Activated CD4-positive, alpha-beta memory T cell treated with anti-CD3 and anti-CD28 coated beads for 36 hours (primary cell): ENCODE results near the gene BABAM2. TPM values are rescaled to one million over a fixed set of nuclear protein-coding genes. Genes with fewer than 3 reads are reported as not detected.
A peak's percentile ranks its signal among the peaks of the same experiment; 100 is the strongest.
"Not testable (repeated sequence)": the region's sequence is repeated elsewhere in the genome, so short reads cannot be mapped to it uniquely, and the experiment has no call there.

Experiments used
- CTCF ChIA-PET: fragments of 350-600 bp; sonication (Branson Sonifier 250); formaldehyde crosslinking; loops from one replicate; lab custom pipeline; 2021; ENCODE audit warnings: antibody characterized with exemption, inconsistent platforms; lab: Charles Lee
- POLR2A ChIA-PET: fragments of 350-600 bp; sonication (Branson Sonifier 250); formaldehyde crosslinking; loops from one replicate; lab custom pipeline; 2021; ENCODE audit warnings: antibody characterized with exemption; lab: Charles Lee
- DNase-seq: peaks from one replicate; pipeline ENCODE4 v3.0.0-alpha.2; 2020
- H3K27ac Mint-ChIP-seq: one replicate; pipeline ENCODE4 v1.8.0; 2021; ENCODE audit warnings: mixed read lengths
- H3K27me3 Mint-ChIP-seq: one replicate; pipeline ENCODE4 v1.8.0; 2021; ENCODE audit warnings: mixed read lengths
- H3K36me3 Mint-ChIP-seq: one replicate; pipeline ENCODE4 v1.8.0; 2021; ENCODE audit warnings: mixed read lengths
- H3K4me1 Mint-ChIP-seq: one replicate; pipeline ENCODE4 v1.8.0; 2021; ENCODE audit warnings: low read depth, mixed read lengths
- H3K4me3 Mint-ChIP-seq: one replicate; pipeline ENCODE4 v1.8.0; 2021; ENCODE audit warnings: mild to moderate bottlenecking, mixed read lengths
- H3K9me3 Mint-ChIP-seq: one replicate; pipeline ENCODE4 v1.8.0; 2021; ENCODE audit warnings: mixed read lengths
- intact Hi-C: fragments of 100-400 bp; cut with micrococcal nuclease; formaldehyde crosslinking; loops from one replicate; pipeline ENCODE4 v1.15.1; 2023
- total RNA-seq, 2 experiments: library from RNA; stranded (reverse); gene quantifications; one replicate each; pipeline ENCODE4 v1.2.3, GENCODE V29; 2021

The BABAM2 gene
- total RNA-seq, 2 experiments from 2014 or later: 72.3 to 76.6 TPM

GRCh38 chr2:27965841-27966240, 75.3 kb downstream of the BABAM2 start:
- peak overlapping the region; percentile 44 for H3K27ac Mint-ChIP-seq
- H3K4me1 Mint-ChIP-seq: peaks cover 57% of the 10 kb centered on the region
- no peak for DNase-seq
- no peaks in the 10 kb centered on the region for H3K27me3 Mint-ChIP-seq
- POLR2A ChIA-PET: no interaction called here
- peaks cover 33% of the 10 kb centered on the region for H3K36me3 Mint-ChIP-seq
- CTCF ChIA-PET: no interaction called here
- peaks cover 31% of the 10 kb centered on the region for H3K9me3 Mint-ChIP-seq
- H3K4me3 Mint-ChIP-seq: peak overlapping the region; percentile 3
- intact Hi-C loops: loop anchor here (1.0 to 10.0 kb wide), 3 partner anchors 10 to 306 kb away; no protein-coding TSS in a partner anchor

- Mint-ChIP-seq H3K4me1 (peaks cover 59% of the 10 kb centered on the region), H3K27ac (no peak overlapping the region), H3K9me3 (peaks cover 31% of the 10 kb centered on the region), H3K36me3 (peaks cover 33% of the 10 kb centered on the region), H3K27me3 (no peaks in the 10 kb centered on the region), H3K4me3 (no peak overlapping the region)
- intact Hi-C loops: loop anchor here (1.0 to 10.0 kb wide), 3 partner anchors 10 to 306 kb away; no protein-coding TSS in a partner anchor
- POLR2A ChIA-PET: no interaction called here
- CTCF ChIA-PET: interaction anchor here (0.8 to 2.0 kb wide), 2 partner anchors 11 to 242 kb away, joined by 4 to 6 read pairs; no protein-coding TSS in a partner anchor
- DNase-seq: no peak
Observed at GRCh38 chr2:27966466-27966865, 75.9 kb downstream of the BABAM2 start.

- Mint-ChIP-seq H3K4me3 (no peak overlapping the region), H3K9me3 (peaks cover 31% of the 10 kb centered on the region), H3K27ac (no peak overlapping the region), H3K36me3 (peaks cover 33% of the 10 kb centered on the region), H3K27me3 (no peaks in the 10 kb centered on the region), H3K4me1 (peaks cover 55% of the 10 kb centered on the region)
- no peak for DNase-seq
- POLR2A ChIA-PET: no interaction called here
- intact Hi-C loops: loop anchor here (5.0 to 10.0 kb wide), 2 partner anchors 262 to 305 kb away; no protein-coding TSS in a partner anchor
- CTCF ChIA-PET: interaction anchor here (0.8 to 2.0 kb wide), 2 partner anchors 10 to 243 kb away, joined by 4 to 6 read pairs; no protein-coding TSS in a partner anchor
Observed at GRCh38 chr2:27967076-27967475, 76.5 kb downstream of the BABAM2 start.

- peaks cover 53% of the 10 kb centered on the region for H3K4me1 Mint-ChIP-seq
- DNase-seq, POLR2A ChIA-PET, H3K4me3 Mint-ChIP-seq, H3K27ac Mint-ChIP-seq, H3K27me3 Mint-ChIP-seq: not testable (repeated sequence)
- H3K36me3 Mint-ChIP-seq: peaks cover 31% of the 10 kb centered on the region
- peaks cover 31% of the 10 kb centered on the region for H3K9me3 Mint-ChIP-seq
- CTCF ChIA-PET: interaction anchor here (0.8 to 2.0 kb wide), 2 partner anchors 9 to 493 kb away, joined by 3 to 6 read pairs; no protein-coding TSS in a partner anchor
- intact Hi-C loops: loop anchor here (5.0 to 10.0 kb wide), 2 partner anchors 263 to 304 kb away; no protein-coding TSS in a partner anchor
Observed at GRCh38 chr2:27968045-27968444, 77.5 kb downstream of the BABAM2 start.

GRCh38 chr2:27968957-27969356, 78.4 kb downstream of the BABAM2 start:
- DNase-seq, POLR2A ChIA-PET, H3K4me3 Mint-ChIP-seq, H3K27me3 Mint-ChIP-seq, H3K27ac Mint-ChIP-seq: not testable (repeated sequence)
- Mint-ChIP-seq H3K9me3 (peaks cover 27% of the 10 kb centered on the region), H3K36me3 (peaks cover 28% of the 10 kb centered on the region), H3K4me1 (peaks cover 54% of the 10 kb centered on the region)
- intact Hi-C loops: loop anchor here (5.0 to 10.0 kb wide), 2 partner anchors 264 to 303 kb away; no protein-coding TSS in a partner anchor
- CTCF ChIA-PET: interaction anchor here (0.7 kb wide), 1 partner anchor 18 kb away, joined by 3 read pairs; no protein-coding TSS in a partner anchor

- no peak for DNase-seq
- no peak overlapping the region for H3K27ac Mint-ChIP-seq
- no peaks in the 10 kb centered on the region for H3K27me3 Mint-ChIP-seq
- peaks cover 34% of the 10 kb centered on the region for H3K4me1 Mint-ChIP-seq
- no peak overlapping the region for H3K4me3 Mint-ChIP-seq
- POLR2A ChIA-PET: no interaction called here
- peaks cover 23% of the 10 kb centered on the region for H3K9me3 Mint-ChIP-seq
- H3K36me3 Mint-ChIP-seq: peaks cover 28% of the 10 kb centered on the region
- CTCF ChIA-PET: interaction anchor here (0.7 to 1.8 kb wide), 5 partner anchors 10 to 269 kb away, joined by 3 to 6 read pairs (median 3); no protein-coding TSS in a partner anchor
- intact Hi-C loops: no loop called here
Observed at GRCh38 chr2:27972311-27972710, 81.8 kb downstream of the BABAM2 start.

GRCh38 chr2:27973592-27973991, 83.1 kb downstream of the BABAM2 start:
- peaks cover 42% of the 10 kb centered on the region for H3K4me1 Mint-ChIP-seq
- H3K27ac Mint-ChIP-seq: no peak overlapping the region
- POLR2A ChIA-PET: no interaction called here
- intact Hi-C loops: no loop called here
- peaks cover 24% of the 10 kb centered on the region for H3K36me3 Mint-ChIP-seq
- DNase-seq: no peak
- H3K27me3 Mint-ChIP-seq: no peaks in the 10 kb centered on the region
- CTCF ChIA-PET: no interaction called here
- H3K4me3 Mint-ChIP-seq: no peak overlapping the region
- peaks cover 19% of the 10 kb centered on the region for H3K9me3 Mint-ChIP-seq

- Mint-ChIP-seq H3K27me3 (no peaks in the 10 kb centered on the region), H3K9me3 (peaks cover 9% of the 10 kb centered on the region), H3K4me1 (peaks cover 44% of the 10 kb centered on the region), H3K27ac (no peak overlapping the region), H3K36me3 (peaks cover 16% of the 10 kb centered on the region), H3K4me3 (no peak overlapping the region)
- ChIA-PET CTCF (no interaction called here), POLR2A (no interaction called here)
- no peak for DNase-seq
- intact Hi-C loops: loop anchor here (1.0 to 5.0 kb wide), 2 partner anchors 10 to 81 kb away; no protein-coding TSS in a partner anchor
Observed at GRCh38 chr2:27976308-27976707, 85.8 kb downstream of the BABAM2 start.

GRCh38 chr2:27977731-27978312, 87.3 kb downstream of the BABAM2 start:
- H3K9me3 Mint-ChIP-seq: peaks cover 9% of the 10 kb centered on the region
- DNase-seq: peak; percentile 75
- peak overlapping the region; percentile 87 for H3K27ac Mint-ChIP-seq
- no peaks in the 10 kb centered on the region for H3K27me3 Mint-ChIP-seq
- POLR2A ChIA-PET: interaction anchor here (0.9 to 1.7 kb wide), 8 partner anchors 17 to 265 kb away, joined by 3 to 5 read pairs (median 4); partner anchors contain the start of genes BABAM2 and RBKS
- CTCF ChIA-PET: interaction anchor here (1.0 to 1.4 kb wide), 4 partner anchors 11 to 274 kb away, joined by 3 to 6 read pairs (median 3); no protein-coding TSS in a partner anchor
- peaks cover 16% of the 10 kb centered on the region for H3K36me3 Mint-ChIP-seq
- peak overlapping the region; percentile 30 for H3K4me3 Mint-ChIP-seq
- intact Hi-C loops: loop anchor here (1.0 to 5.0 kb wide), 3 partner anchors 23 to 79 kb away; no protein-coding TSS in a partner anchor
- peaks cover 43% of the 10 kb centered on the region for H3K4me1 Mint-ChIP-seq

- Mint-ChIP-seq H3K36me3 (peaks cover 20% of the 10 kb centered on the region), H3K4me3 (peak overlapping the region; percentile 45), H3K4me1 (peaks cover 39% of the 10 kb centered on the region)
- CTCF ChIA-PET: interaction anchor here (1.0 kb wide), 1 partner anchor 256 kb away, joined by 3 read pairs; no protein-coding TSS in a partner anchor
- not testable (repeated sequence) for H3K27me3 Mint-ChIP-seq, H3K9me3 Mint-ChIP-seq, DNase-seq, H3K27ac Mint-ChIP-seq
- intact Hi-C loops: loop anchor here (1.0 to 5.0 kb wide), 3 partner anchors 23 to 79 kb away; no protein-coding TSS in a partner anchor
- POLR2A ChIA-PET: interaction anchor here (1.7 kb wide), 1 partner anchor 25 kb away, joined by 3 read pairs; no protein-coding TSS in a partner anchor
Observed at GRCh38 chr2:27978761-27979160, 88.2 kb downstream of the BABAM2 start.

GRCh38 chr2:27980242-27980641, 89.7 kb downstream of the BABAM2 start:
- Mint-ChIP-seq H3K27ac (peak overlapping the region; percentile 24), H3K4me3 (peak overlapping the region; percentile 13), H3K36me3 (peaks cover 21% of the 10 kb centered on the region), H3K9me3 (peaks cover 9% of the 10 kb centered on the region), H3K27me3 (no peaks in the 10 kb centered on the region), H3K4me1 (peaks cover 42% of the 10 kb centered on the region)
- POLR2A ChIA-PET: no interaction called here
- DNase-seq: no peak
- CTCF ChIA-PET: no interaction called here
- intact Hi-C loops: no loop called here

- no peaks in the 10 kb centered on the region for H3K27me3 Mint-ChIP-seq
Observed at GRCh38 chr2:27984153-27984552, 93.6 kb downstream of the BABAM2 start.

More at GRCh38 chr2:27984153-27984552, 93.6 kb downstream of the BABAM2 start:
- Mint-ChIP-seq H3K4me3 (no peak overlapping the region), H3K27ac (no peak overlapping the region), H3K4me1 (peaks cover 32% of the 10 kb centered on the region), H3K36me3 (peaks cover 13% of the 10 kb centered on the region), H3K9me3 (no peaks in the 10 kb centered on the region)
- ChIA-PET POLR2A (no interaction called here), CTCF (no interaction called here)
- intact Hi-C loops: no loop called here
- no peak for DNase-seq
